Mesenchymal stem cell (in vitro differentiated cells and primary cell): ENCODE data around the gene OR51B5.

ENCODE experiments used
- DNase-seq: peaks from one replicate; pipeline ENCODE4 v3.0.0-alpha.2; 2013
- H2AFZ ChIP-seq: one replicate; pipeline ENCODE4 v1.6.1; 2013; ENCODE audit warnings: low read depth, mild to moderate bottlenecking, control low read depth, inconsistent platforms, low read length, moderate library complexity
- H2AK5ac ChIP-seq: 2 replicates; pipeline ENCODE4 v1.6.1; 2013; ENCODE audit warnings: low read length, moderate library complexity, mild to moderate bottlenecking, inconsistent platforms; ENCODE audit not compliant: severe bottlenecking
- H2BK120ac ChIP-seq: one replicate; pipeline ENCODE4 v1.6.1; 2013; ENCODE audit warnings: low read depth, mild to moderate bottlenecking, inconsistent platforms, low read length, moderate library complexity
- H2BK12ac ChIP-seq, 2 experiments: one replicate each; pipeline ENCODE4 v1.6.1; 2013; ENCODE audit warnings: inconsistent platforms in 2 of 2, low read length in 2 of 2, mild to moderate bottlenecking in 2 of 2, moderate library complexity in 2 of 2, control low read depth in 1 of 2
- H2BK15ac ChIP-seq: one replicate; pipeline ENCODE4 v1.6.1; 2013; ENCODE audit warnings: mild to moderate bottlenecking, low read depth, inconsistent platforms; ENCODE audit not compliant: poor library complexity, severe bottlenecking
- H2BK5ac ChIP-seq: 2 replicates; pipeline ENCODE4 v1.6.1; 2013; ENCODE audit warnings: low read depth, mild to moderate bottlenecking, low read length, control low read depth, inconsistent platforms; ENCODE audit not compliant: poor library complexity, severe bottlenecking
- H3K14ac ChIP-seq, 2 experiments: one replicate each; pipeline ENCODE4 v1.6.1; 2013; ENCODE audit warnings: inconsistent platforms in 2 of 2, low read length in 2 of 2, control low read depth in 1 of 2, mild to moderate bottlenecking in 1 of 2, moderate library complexity in 1 of 2
- H3K18ac ChIP-seq, 2 experiments: one replicate each; pipeline ENCODE4 v1.6.1; 2013; ENCODE audit warnings: inconsistent platforms in 2 of 2, low read length in 2 of 2, control low read depth in 1 of 2, low read depth in 1 of 2, mild to moderate bottlenecking in 1 of 2
- H3K23ac ChIP-seq, 2 experiments: one replicate each; pipeline ENCODE4 v1.6.1; 2013; ENCODE audit warnings: inconsistent platforms in 2 of 2, low read length in 2 of 2, mild to moderate bottlenecking in 2 of 2, moderate library complexity in 2 of 2, control low read depth in 1 of 2
- H3K27ac ChIP-seq: 2 replicates; pipeline ENCODE4 v1.5.1; 2013; ENCODE audit warnings: mild to moderate bottlenecking, moderate library complexity, low read length, control low read depth, inconsistent platforms; ENCODE audit not compliant: poor library complexity, severe bottlenecking
- H3K27me3 ChIP-seq, 2 experiments: 2 replicates each; pipeline versions ENCODE4 v1.6.1 to v1.7.0; 2013; ENCODE audit warnings: low read length in 2 of 2, mild to moderate bottlenecking in 2 of 2, moderate library complexity in 2 of 2, control low read depth in 1 of 2, inconsistent platforms in 1 of 2; ENCODE audit not compliant: control insufficient read depth in 1 of 2, insufficient read depth in 1 of 2
- H3K36me3 ChIP-seq, 2 experiments: 2 replicates each; pipeline versions ENCODE4 v1.6.1 to v1.7.0; 2013; ENCODE audit warnings: low read length in 2 of 2, control low read depth in 1 of 2, inconsistent platforms in 1 of 2, low read depth in 1 of 2, mild to moderate bottlenecking in 1 of 2; ENCODE audit not compliant: insufficient read depth in 2 of 2, control insufficient read depth in 1 of 2
- H3K4ac ChIP-seq, 2 experiments: one replicate each; pipeline ENCODE4 v1.6.1; 2013; ENCODE audit warnings: inconsistent platforms in 2 of 2, low read length in 2 of 2, mild to moderate bottlenecking in 2 of 2, moderate library complexity in 2 of 2, control low read depth in 1 of 2, low read depth in 1 of 2
- H3K4me1 ChIP-seq: 2 replicates; pipeline ENCODE4 v1.6.1; 2013; ENCODE audit warnings: low read depth, low read length, control low read depth; ENCODE audit not compliant: control insufficient read depth, insufficient read depth
- H3K4me2 ChIP-seq: 2 replicates; pipeline ENCODE4 v1.6.1; 2013; ENCODE audit warnings: low read length, mild to moderate bottlenecking, inconsistent platforms; ENCODE audit not compliant: poor library complexity, severe bottlenecking
- H3K4me3 ChIP-seq, 2 experiments: 2 replicates each; pipeline versions ENCODE4 v1.5.1 to v1.7.0; 2013; ENCODE audit warnings: low read length in 2 of 2, mild to moderate bottlenecking in 2 of 2, control low read depth in 1 of 2, low read depth in 1 of 2; ENCODE audit not compliant: insufficient read depth in 1 of 2
- H3K79me1 ChIP-seq: replicated peaks from 2 replicates; pipeline ENCODE4 v1.6.1; 2013; ENCODE audit warnings: mild to moderate bottlenecking, control low read depth, low read length, inconsistent platforms; ENCODE audit not compliant: poor library complexity, severe bottlenecking
- H3K9ac ChIP-seq: 2 replicates; pipeline ENCODE4 v1.7.0; 2013; ENCODE audit warnings: mild to moderate bottlenecking, low read length, moderate library complexity
- H3K9me3 ChIP-seq: 2 replicates; pipeline ENCODE4 v1.7.0; 2013; ENCODE audit warnings: mild to moderate bottlenecking, low read length; ENCODE audit not compliant: control insufficient read depth
- H4K8ac ChIP-seq: one replicate; pipeline ENCODE4 v1.6.1; 2013; ENCODE audit warnings: inconsistent platforms, mild to moderate bottlenecking, low read length, moderate library complexity
- H4K91ac ChIP-seq: one replicate; pipeline ENCODE4 v1.6.1; 2013; ENCODE audit warnings: mild to moderate bottlenecking, low read length, inconsistent platforms
- WGBS: methylation state at CpG from one replicate; pipeline ENCODE4 v1.1.7; 2013; ENCODE audit warnings: mixed read lengths; 5-methylcytosine and 5-hydroxymethylcytosine counted together

OR51B5 gene

GRCh38 chr11:5303626-5304025 is 39.7 kb downstream of the OR51B5 start:
- DNase-seq: no peak
- H4K91ac ChIP-seq: no peak overlapping the region
- H3K4ac ChIP-seq: no peak overlapping the region
- H3K4me2 ChIP-seq: no peak overlapping the region
- H2BK15ac ChIP-seq: no peak overlapping the region
- H3K18ac ChIP-seq: no peak overlapping the region
- H2AK5ac ChIP-seq: no peak overlapping the region
- H2BK120ac ChIP-seq: no peak overlapping the region
- H3K27ac ChIP-seq: no peak overlapping the region
- no peak overlapping the region for H3K9ac ChIP-seq
- no peak overlapping the region for H3K23ac ChIP-seq
- H3K4me3 ChIP-seq: no peak overlapping the region
- WGBS: 100% methylated on average over 1 of the region's 5 CpGs
- no peak overlapping the region for H2BK12ac ChIP-seq
- no peak overlapping the region for H2BK5ac ChIP-seq
- no peaks in the 10 kb centered on the region for H3K4me1 ChIP-seq
- no peak overlapping the region for H3K14ac ChIP-seq
- H2AFZ ChIP-seq: no peak overlapping the region
- no peaks in the 10 kb centered on the region for H3K79me1 ChIP-seq
- H4K8ac ChIP-seq: no peak overlapping the region
- H3K36me3 ChIP-seq: no peaks in the 10 kb centered on the region
- no peaks in the 10 kb centered on the region for H3K9me3 ChIP-seq
- H3K27me3 ChIP-seq: no peaks in the 10 kb centered on the region

- no peak within 1 kb of the TSS for H3K4me2 ChIP-seq
- no peak within 1 kb of the TSS for H3K14ac ChIP-seq
- no peak within 1 kb of the TSS for H4K8ac ChIP-seq
- H3K23ac ChIP-seq: no peak within 1 kb of the TSS
- no peak within 1 kb of the TSS for H2AFZ ChIP-seq
- DNase-seq: no peak
- H2BK15ac ChIP-seq: no peak within 1 kb of the TSS
- no peak within 1 kb of the TSS for H3K4ac ChIP-seq
- H3K18ac ChIP-seq: no peak within 1 kb of the TSS
- H2BK5ac ChIP-seq: no peak within 1 kb of the TSS
- no peaks in the 10 kb centered on the region for H3K9me3 ChIP-seq
- no peak within 1 kb of the TSS for H4K91ac ChIP-seq
- no peak within 1 kb of the TSS for H2AK5ac ChIP-seq
- 92% methylated on average over 2 of the region's 2 CpGs for WGBS
- no peak within 1 kb of the TSS for H3K9ac ChIP-seq
- no peaks in the 10 kb centered on the region for H3K4me1 ChIP-seq
- H3K4me3 ChIP-seq: no peak within 1 kb of the TSS
- no peaks in the 10 kb centered on the region for H3K27me3 ChIP-seq
- no peak within 1 kb of the TSS for H2BK120ac ChIP-seq
- H3K27ac ChIP-seq: no peak within 1 kb of the TSS
- H2BK12ac ChIP-seq: no peak within 1 kb of the TSS
- H3K36me3 ChIP-seq: no peaks in the 10 kb centered on the region
- H3K79me1 ChIP-seq: no peaks in the 10 kb centered on the region
Observed at GRCh38 chr11:5301846-5302245, 41.5 kb downstream of the OR51B5 start, which contains the start of gene OR51B4. Gene OR51B4, minus strand, starts transcription at chr11:5301946. Its CDS starts 0 bp downstream, at chr11:5301946.

- no peaks in the 10 kb centered on the region for H3K79me1 ChIP-seq
- no peak overlapping the region for H3K9ac ChIP-seq
- no peak overlapping the region for H4K8ac ChIP-seq
- H3K4me3 ChIP-seq: no peak overlapping the region
- H3K9me3 ChIP-seq: no peaks in the 10 kb centered on the region
- no peak overlapping the region for H3K27ac ChIP-seq
- no peak overlapping the region for H3K14ac ChIP-seq
- H3K27me3 ChIP-seq: no peaks in the 10 kb centered on the region
- H3K4ac ChIP-seq: no peak overlapping the region
- no peak overlapping the region for H2BK5ac ChIP-seq
- no peak overlapping the region for H2BK15ac ChIP-seq
- no peak overlapping the region for H2AFZ ChIP-seq
- WGBS: 83% methylated on average over 1 of the region's 3 CpGs
- DNase-seq: no peak
- H2BK120ac ChIP-seq: no peak overlapping the region
- H3K23ac ChIP-seq: no peak overlapping the region
- H4K91ac ChIP-seq: no peak overlapping the region
- no peak overlapping the region for H3K4me2 ChIP-seq
- no peaks in the 10 kb centered on the region for H3K36me3 ChIP-seq
- no peak overlapping the region for H2BK12ac ChIP-seq
- no peaks in the 10 kb centered on the region for H3K4me1 ChIP-seq
- H2AK5ac ChIP-seq: no peak overlapping the region
- no peak overlapping the region for H3K18ac ChIP-seq
Observed at GRCh38 chr11:5300251-5300650, 43.1 kb downstream of the OR51B5 start.

GRCh38 chr11:5298451-5298850 is 44.9 kb downstream of the OR51B5 start:
- Histone ChIP-seq H3K23ac (no peak overlapping the region), H4K91ac (no peak overlapping the region), H3K9me3 (no peaks in the 10 kb centered on the region), H2BK5ac (no peak overlapping the region), H3K4me2 (no peak overlapping the region), H3K14ac (no peak overlapping the region), H2AFZ (no peak overlapping the region), H2BK12ac (no peak overlapping the region), H4K8ac (no peak overlapping the region), H3K4me1 (no peaks in the 10 kb centered on the region), H3K9ac (no peak overlapping the region), H3K36me3 (no peaks in the 10 kb centered on the region), H3K27ac (no peak overlapping the region), H2BK120ac (no peak overlapping the region), H3K79me1 (no peaks in the 10 kb centered on the region), H2AK5ac (no peak overlapping the region), H3K18ac (no peak overlapping the region), H3K4ac (no peak overlapping the region), H2BK15ac (no peak overlapping the region), H3K27me3 (no peaks in the 10 kb centered on the region), H3K4me3 (no peak overlapping the region)
- DNase-seq: no peak
- 79% methylated on average over 1 of the region's 1 CpG for WGBS
